GM12878 (cell line): ENCODE results near the gene SLC6A11. TPM values are rescaled to one million over a fixed set of nuclear protein-coding genes. Genes with fewer than 3 reads are reported as not detected.

ENCODE experiments used
- ATAC-seq: fragments of 200-7000 bp; cut with Tn5 transposase; 3 replicates; pipeline ENCODE4 v1.9.1; 2020; ENCODE audit warnings: mild to moderate bottlenecking, moderate library complexity
- BruUV-seq: library from RNA; stranded (reverse); fragments of 400-500 nt; replicated peaks from 2 replicates; lab custom pipeline; 2021; lab: Mats Ljungman, UMichigan
- CTCF ChIA-PET: fragments of 300-600 bp; sonication (Branson Sonifier 250); formaldehyde crosslinking; extraction: SDS; loops from one replicate; lab custom pipeline; 2021; ENCODE audit warnings: inconsistent platforms; lab: Yijun Ruan, JAX
- POLR2A ChIA-PET: fragments of 350-600 bp; formaldehyde crosslinking; extraction: SDS; loops from one replicate; lab custom pipeline; 2021; ENCODE audit warnings: inconsistent platforms; lab: Charles Lee
- RAD21 ChIA-PET: fragments of 300-600 bp; sonication (Branson Sonifier 250); formaldehyde crosslinking; loops from one replicate; lab custom pipeline; 2023; ENCODE audit warnings: antibody characterized with exemption; ENCODE audit not compliant: unreplicated experiment; lab: Charles Lee
- SMC1A ChIA-PET: fragments of 300-600 bp; sonication (Branson Sonifier 250); formaldehyde crosslinking; loops from one replicate; lab custom pipeline; 2023; ENCODE audit not compliant: unreplicated experiment, uncharacterized antibody; lab: Charles Lee
- DNase-seq: peaks from one replicate; pipeline ENCODE4 v3.0.0-alpha.2; 2011; ENCODE audit warnings: low read depth, low spot score
- FAIRE-seq: peaks from 3 replicates; lab custom pipeline; 2011; peaks lifted over from hg19 to GRCh38; lab: Jason Lieb, UNC
- H2AFZ ChIP-seq: 2 replicates; pipeline ENCODE4 v1.6.0; 2011; ENCODE audit warnings: low read depth, low read length, control low read depth; ENCODE audit not compliant: control insufficient read depth
- H3K27ac ChIP-seq: 2 replicates; pipeline ENCODE4 v1.5.1; 2011; ENCODE audit warnings: control low read depth; ENCODE audit not compliant: control insufficient read depth, insufficient read depth
- H3K27me3 ChIP-seq, 2 experiments: replicated peaks in 1 of 2; 2 replicates each; pipeline versions ENCODE4 v1.6.0 to v1.6.1; 2011; ENCODE audit warnings: low read length in 1 of 2; ENCODE audit not compliant: control insufficient read depth in 2 of 2, insufficient read depth in 2 of 2
- H3K36me3 ChIP-seq, 2 experiments: 2 replicates each; pipeline ENCODE4 v1.5.1; 2011; ENCODE audit warnings: low read length in 1 of 2; ENCODE audit not compliant: control insufficient read depth in 2 of 2, insufficient read depth in 2 of 2
- H3K4me1 ChIP-seq: 2 replicates; pipeline ENCODE4 v1.6.1; 2011; ENCODE audit warnings: mild to moderate bottlenecking, low read length, moderate library complexity, mixed read lengths; ENCODE audit not compliant: control insufficient read depth, insufficient read depth
- H3K4me2 ChIP-seq: 2 replicates; pipeline ENCODE4 v1.6.0; 2011; ENCODE audit warnings: control low read depth; ENCODE audit not compliant: control insufficient read depth, insufficient read depth
- H3K4me3 ChIP-seq: fragments of 200-600 bp; sonication (generic); 2 replicates; pipeline ENCODE4 v1.5.1; 2016
- H3K79me2 ChIP-seq: 2 replicates; pipeline ENCODE4 v1.6.0; 2011; ENCODE audit warnings: low read length; ENCODE audit not compliant: control insufficient read depth, insufficient read depth
- H3K9ac ChIP-seq: 2 replicates; pipeline ENCODE4 v1.8.0; 2011; ENCODE audit warnings: low read length, control low read depth, mixed read lengths; ENCODE audit not compliant: control insufficient read depth, insufficient read depth
- H3K9me3 ChIP-seq: replicated peaks from 3 replicates; pipeline ENCODE4 v1.5.1; 2011; ENCODE audit warnings: mild to moderate bottlenecking, low read length; ENCODE audit not compliant: control insufficient read depth, insufficient read depth
- H4K20me1 ChIP-seq: 2 replicates; pipeline ENCODE4 v1.6.0; 2011; ENCODE audit not compliant: control insufficient read depth, insufficient read depth
- FOS ChIP-seq: IDR thresholded peaks from 3 replicates; pipeline ENCODE4 v1.6.1; 2011; ENCODE audit warnings: borderline replicate concordance; ENCODE audit not compliant: insufficient read length; ENCODE audit errors: extremely low read depth
- MTA3 ChIP-seq: IDR thresholded peaks from 2 replicates; pipeline ENCODE4 v1.6.1; 2012; ENCODE audit warnings: low read length, inconsistent platforms, borderline replicate concordance
- RAD21 ChIP-seq: IDR thresholded peaks from 2 replicates; pipeline ENCODE4 v1.6.1; 2011; ENCODE audit warnings: mild to moderate bottlenecking, low read depth, low read length, moderate library complexity; ENCODE audit not compliant: insufficient read depth
- SPI1 ChIP-seq: IDR thresholded peaks from 2 replicates; pipeline ENCODE4 v1.6.1; 2011; ENCODE audit warnings: low read depth, mild to moderate bottlenecking, low read length, moderate library complexity, borderline replicate concordance; ENCODE audit not compliant: insufficient read depth
- STAT1 ChIP-seq: fragments of 450-650 bp; conservative IDR thresholded peaks from 2 replicates; pipeline ENCODE4 v1.6.1; 2014; ENCODE audit warnings: antibody characterized with exemption, mild to moderate bottlenecking
- ZNF592 ChIP-seq: fragments of 450-650 bp; IDR thresholded peaks from 2 replicates; pipeline ENCODE4 v1.6.1; 2017; ENCODE audit warnings: mild to moderate bottlenecking, moderate library complexity
- ZZZ3 ChIP-seq: IDR thresholded peaks from 2 replicates; pipeline ENCODE4 v1.6.1; 2011; ENCODE audit warnings: low read depth; ENCODE audit not compliant: control insufficient read depth, insufficient read length
- WGBS: methylation state at CpG from one replicate; pipeline ENCODE4 v1.1.6; 2016; ENCODE audit warnings: low lambda C conversion rate; ENCODE audit not compliant: insufficient replicate concordance, insufficient coverage; ENCODE audit errors: missing lambda C conversion rate; 5-methylcytosine and 5-hydroxymethylcytosine counted together
- in situ Hi-C: fragments of 300-500 bp; cut with MboI; formaldehyde crosslinking; loops from 9 replicates; pipeline ENCODE4 v1.14.3; 2018; ENCODE audit warnings: mixed read lengths
- intact Hi-C: fragments of 100-400 bp; cut with micrococcal nuclease; formaldehyde crosslinking; loops from one replicate; pipeline ENCODE4 v1.14.2; 2022; ENCODE audit not compliant: unreplicated experiment
- polyA plus RNA-seq, 11 experiments: library from polyadenylated mRNA; depleted of rRNA in 4 of 11; unstranded in 6 of 11; stranded (reverse) in 5 of 11; fragments of >200 nt; fragmentation: Nextera tagmentation in 4 of 11; fragmentation: Illumina TruSeq in 1 of 11; extraction: Ambion mirVana in 4 of 11; extraction: Trizol in 1 of 11; gene quantifications; 1 replicate in 1 of 11; 2 replicates in 10 of 11; pipeline versions ENCODE4 v1.2.1 to v1.2.3, GENCODE V29; 2011 to 2016; ENCODE audit warnings: inconsistent platforms in 2 of 11, missing spikeins in 2 of 11, low read depth in 1 of 11
- total RNA-seq, 4 experiments: library from RNA; depleted of rRNA in 3 of 4; stranded (reverse); fragments of >200 nt in 3 of 4; fragmentation: Illumina TruSeq in 1 of 4; extraction: Trizol in 1 of 4; gene quantifications; 2 replicates each; pipeline versions ENCODE4 v1.2.1 to v1.2.3, GENCODE V29; 2013 to 2021

SLC6A11 gene
- total and polyA plus RNA-seq, 10 of the 15 experiments (the other 5 are each of a cell fraction or from before 2014, with no cell fraction given): not detected

GRCh38 chr3:10806006-10806405 lies 10.0 kb upstream of the SLC6A11 start (continued):
- TF ChIP-seq FOS: no peak
- TF ChIP-seq ZNF592: no peak
- TF ChIP-seq ZZZ3: no peak
- no peak for TF ChIP-seq MTA3

- RAD21 ChIA-PET: no interaction called here
- no peak overlapping the region for H3K4me3 ChIP-seq
- H3K36me3 ChIP-seq: no peaks in the 10 kb centered on the region
- no peak overlapping the region for H3K4me2 ChIP-seq
- 0% methylated on average over 1 of the region's 1 CpG for WGBS
- no peaks in the 10 kb centered on the region for H3K4me1 ChIP-seq
- no peaks in the 10 kb centered on the region for H4K20me1 ChIP-seq
- H3K79me2 ChIP-seq: no peaks in the 10 kb centered on the region
- TF ChIP-seq STAT1: no peak
- TF ChIP-seq RAD21: no peak
- no peak for TF ChIP-seq ZZZ3
- TF ChIP-seq SPI1: no peak
- DNase-seq: no peak
- H3K9me3 ChIP-seq: no peaks in the 10 kb centered on the region
- in situ Hi-C loops (no loop called here), intact Hi-C loops (no loop called here)
- no peak overlapping the region for H2AFZ ChIP-seq
- FAIRE-seq: no peak
- SMC1A ChIA-PET: no interaction called here
- no peak overlapping the region for H3K27ac ChIP-seq
- CTCF ChIA-PET: interaction anchor here (1.3 kb wide), 1 partner anchor 49 kb away, joined by 3 read pairs; no protein-coding TSS in a partner anchor
- ATAC-seq: no peak
- H3K27me3 ChIP-seq: no peaks in the 10 kb centered on the region; a peak in 1 of 4 replicates
- no peak overlapping the region for H3K9ac ChIP-seq
- POLR2A ChIA-PET: no interaction called here
- BruUV-seq: no TSS peak
These were observed 7.8 kb upstream of the SLC6A11 start for GRCh38 chr3:10808130-10808735.
